ENCODE data around the gene RNF217.

DNA sequence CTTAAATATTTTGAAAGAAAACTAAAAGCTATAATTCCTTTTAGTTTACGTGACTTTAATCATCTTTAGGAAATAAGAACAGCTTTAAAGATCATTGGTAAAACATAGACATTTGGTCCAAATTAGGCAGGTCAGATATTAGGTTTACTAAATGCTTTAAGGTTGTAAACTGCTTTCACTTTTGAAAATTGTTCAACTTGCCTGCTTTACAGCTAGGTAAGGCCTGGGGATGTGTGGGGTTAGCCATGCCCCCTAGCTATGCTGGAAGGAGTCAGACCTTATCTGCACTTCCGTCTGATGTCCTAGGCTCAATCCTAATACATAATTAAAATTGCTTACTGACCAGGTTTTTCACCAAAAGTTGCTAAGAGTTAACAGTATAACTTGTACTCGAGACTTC lies 160.8 kb downstream of the RNF217 start:
- TF ChIP-seq, protein P1, sequence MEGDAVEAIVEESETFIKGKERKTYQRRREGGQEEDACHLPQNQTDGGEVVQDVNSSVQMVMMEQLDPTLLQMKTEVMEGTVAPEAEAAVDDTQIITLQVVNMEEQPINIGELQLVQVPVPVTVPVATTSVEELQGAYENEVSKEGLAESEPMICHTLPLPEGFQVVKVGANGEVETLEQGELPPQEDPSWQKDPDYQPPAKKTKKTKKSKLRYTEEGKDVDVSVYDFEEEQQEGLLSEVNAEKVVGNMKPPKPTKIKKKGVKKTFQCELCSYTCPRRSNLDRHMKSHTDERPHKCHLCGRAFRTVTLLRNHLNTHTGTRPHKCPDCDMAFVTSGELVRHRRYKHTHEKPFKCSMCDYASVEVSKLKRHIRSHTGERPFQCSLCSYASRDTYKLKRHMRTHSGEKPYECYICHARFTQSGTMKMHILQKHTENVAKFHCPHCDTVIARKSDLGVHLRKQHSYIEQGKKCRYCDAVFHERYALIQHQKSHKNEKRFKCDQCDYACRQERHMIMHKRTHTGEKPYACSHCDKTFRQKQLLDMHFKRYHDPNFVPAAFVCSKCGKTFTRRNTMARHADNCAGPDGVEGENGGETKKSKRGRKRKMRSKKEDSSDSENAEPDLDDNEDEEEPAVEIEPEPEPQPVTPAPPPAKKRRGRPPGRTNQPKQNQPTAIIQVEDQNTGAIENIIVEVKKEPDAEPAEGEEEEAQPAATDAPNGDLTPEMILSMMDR (IDR thresholded peaks at IDR 0.05 in 8 of 11, conservative IDR thresholded peaks at IDR 0.05 in 3 of 11) = no peak
- TF ChIP-seq POLR2AphosphoS5 (IDR thresholded peaks at IDR 0.05) = no peak
